Head of caudate nucleus (tissue), 42 donors: Measurements from ENCODE around the gene CD79A.

ENCODE experiments used
- DNase-seq, 42 donors: peaks; one replicate each; pipeline versions ENCODE4 v3.0.0 to v3.0.0-alpha.2; 2020 to 2021; ENCODE audit warnings: mixed read lengths in 7 of 42
- intact Hi-C: fragments of 100-400 bp; cut with DNase I; formaldehyde crosslinking; loops from one replicate; pipeline ENCODE4 v1.15.0; 2022

CD79A gene

GRCh38 chr19:41897181-41897580, 20.1 kb downstream of the CD79A start:
- intact Hi-C loops = no loop called here
- DNase-seq = no peak

GRCh38 chr19:41897820-41898219, 20.7 kb downstream of the CD79A start:
- intact Hi-C loops = no loop called here
- DNase-seq = no peak

GRCh38 chr19:41898235-41898634, 21.2 kb downstream of the CD79A start:
- DNase-seq = no peak
- intact Hi-C loops = no loop called here

GRCh38 chr19:41901707-41902360, 24.8 kb downstream of the CD79A start:
- intact Hi-C loops = no loop called here
- no peak for DNase-seq

- intact Hi-C loops = no loop called here
- no peak for DNase-seq
Measured at GRCh38 chr19:41902594-41902993, 25.5 kb downstream of the CD79A start.

- intact Hi-C loops = no loop called here
- DNase-seq = no peak
Measured at GRCh38 chr19:41903193-41903953, 26.3 kb downstream of the CD79A start.

GRCh38 chr19:41904118-41904870, 27.2 kb downstream of the CD79A start:
- intact Hi-C loops = no loop called here
- no peak for DNase-seq

- no peak for DNase-seq
- intact Hi-C loops = no loop called here
Measured at GRCh38 chr19:41905273-41906002, 28.4 kb downstream of the CD79A start.

GRCh38 chr19:41906271-41906670, 29.2 kb downstream of the CD79A start:
- intact Hi-C loops = no loop called here
- no peak for DNase-seq

- no peak for DNase-seq
- intact Hi-C loops = no loop called here
Measured at GRCh38 chr19:41906916-41907680, 30.0 kb downstream of the CD79A start.

GRCh38 chr19:41907994-41908615, 31.0 kb downstream of the CD79A start:
- no peak for DNase-seq
- intact Hi-C loops = no loop called here

- intact Hi-C loops = no loop called here
- DNase-seq = no peak
Measured at GRCh38 chr19:41908724-41909464, 31.8 kb downstream of the CD79A start.

GRCh38 chr19:41909706-41910105, 32.6 kb downstream of the CD79A start:
- intact Hi-C loops = no loop called here
- DNase-seq = no peak

GRCh38 chr19:41910240-41910991, 33.3 kb downstream of the CD79A start:
- intact Hi-C loops = no loop called here
- DNase-seq = no peak

- intact Hi-C loops = no loop called here
- DNase-seq = no peak
Measured at GRCh38 chr19:41910992-41911888, 34.2 kb downstream of the CD79A start.
